GM18526 (cell line): ENCODE data around the gene IL15.

Experiments used
- POLR2A ChIP-seq: IDR thresholded peaks from 3 replicates; pipeline ENCODE4 v1.6.1; 2011; ENCODE audit not compliant: insufficient read length; ENCODE audit errors: extremely low read depth

The IL15 gene

GRCh38 chr4:141636082-141636770, at the start of gene IL15:
Gene IL15 (plus strand): TSS chr4:141636583. CDS start chr4:141719465, 82,882 bp downstream.
- peak; percentile 30 for TF ChIP-seq POLR2A

GRCh38 chr4:141587897-141588296, 48.5 kb upstream of the IL15 start:
- no peak for TF ChIP-seq POLR2A

- TF ChIP-seq POLR2A: no peak
Observed at GRCh38 chr4:141595531-141595930, 40.9 kb upstream of the IL15 start.

- TF ChIP-seq POLR2A: no peak
Observed at GRCh38 chr4:141599853-141600252, 36.5 kb upstream of the IL15 start.

- TF ChIP-seq POLR2A: no peak
Observed at GRCh38 chr4:141605425-141605856, 30.9 kb upstream of the IL15 start.

GRCh38 chr4:141609243-141609642, 27.1 kb upstream of the IL15 start:
- no peak for TF ChIP-seq POLR2A

GRCh38 chr4:141610365-141610764, 26.0 kb upstream of the IL15 start:
- no peak for TF ChIP-seq POLR2A

GRCh38 chr4:141614878-141615586, 21.4 kb upstream of the IL15 start:
- TF ChIP-seq POLR2A: no peak

- TF ChIP-seq POLR2A: no peak
Observed at GRCh38 chr4:141620715-141621114, 15.7 kb upstream of the IL15 start.

- TF ChIP-seq POLR2A: no peak
Observed at GRCh38 chr4:141625023-141625422, 11.4 kb upstream of the IL15 start.

GRCh38 chr4:141630854-141631253, 5.5 kb upstream of the IL15 start:
- no peak for TF ChIP-seq POLR2A

GRCh38 chr4:141635736-141636081, 674 bp upstream of the IL15 start:
- TF ChIP-seq POLR2A: no peak

GRCh38 chr4:141636771-141637460, 533 bp downstream of the IL15 start:
- TF ChIP-seq POLR2A: peak; percentile 17

GRCh38 chr4:141637565-141637964, 1.2 kb downstream of the IL15 start:
- TF ChIP-seq POLR2A: no peak

- no peak for TF ChIP-seq POLR2A
Observed at GRCh38 chr4:141638230-141638629, 1.8 kb downstream of the IL15 start.

- TF ChIP-seq POLR2A: no peak
Observed at GRCh38 chr4:141640696-141641095, 4.3 kb downstream of the IL15 start.
